T-cell (primary cell): ENCODE measurements around the gene NDRG4. TPM values are rescaled to one million over a fixed set of nuclear protein-coding genes. Genes with fewer than 3 reads are reported as not detected.

Source experiments
- ATAC-seq, 4 experiments: fragments of 200-7000 bp in 3 of 4; fragments of 150-1000 bp in 1 of 4; cut with Tn5 transposase; replicated peaks in 1 of 4; 1 replicate in 3 of 4; 2 replicates in 1 of 4; pipeline ENCODE4 v1.10.0; 2021; ENCODE audit warnings: moderate library complexity in 3 of 4, mild to moderate bottlenecking in 2 of 4, moderate number of reproducible peaks in 1 of 4
- CTCF ChIA-PET, 2 donors: fragments of 300-600 bp; sonication (Branson Sonifier 250); formaldehyde crosslinking; loops; one replicate each; lab custom pipeline; 2022; ENCODE audit warnings: antibody characterized with exemption in 2 of 2; lab: Charles Lee
- POLR2A ChIA-PET, 2 donors: fragments of 300-600 bp; sonication (Branson Sonifier 250); formaldehyde crosslinking; loops; one replicate each; lab custom pipeline; 2022; ENCODE audit warnings: antibody characterized with exemption in 2 of 2; lab: Charles Lee
- DNase-seq, 35 experiments: peaks; one replicate each; pipeline versions ENCODE4 v3.0.0 to v3.0.0-alpha.2; 2013 to 2023
- H3K27ac ChIP-seq: one replicate; pipeline ENCODE4 v1.5.1; 2013; ENCODE audit warnings: low read length
- H3K27me3 ChIP-seq, 2 experiments: replicated peaks in 1 of 2; 1 replicate in 1 of 2; 2 replicates in 1 of 2; pipeline versions ENCODE4 v1.6.1 to v1.7.0; 2013; ENCODE audit warnings: low read length in 1 of 2, mixed read lengths in 1 of 2; ENCODE audit not compliant: control insufficient read depth in 2 of 2, insufficient read depth in 2 of 2; ENCODE audit errors: extremely low read depth in 1 of 2
- H3K36me3 ChIP-seq, 2 donors: 1 replicate in 1 of 2; 2 replicates in 1 of 2; pipeline versions ENCODE4 v1.6.1 to v1.7.0; 2013; ENCODE audit warnings: low read length in 1 of 2; ENCODE audit not compliant: control insufficient read depth in 2 of 2, insufficient read depth in 1 of 2; ENCODE audit errors: extremely low read depth in 1 of 2
- H3K4me1 ChIP-seq, 2 experiments: 1 replicate in 1 of 2; 2 replicates in 1 of 2; pipeline versions ENCODE4 v1.6.1 to v1.7.0; 2013; ENCODE audit warnings: low read length in 2 of 2, mixed read lengths in 1 of 2; ENCODE audit not compliant: insufficient read depth in 2 of 2, control insufficient read depth in 1 of 2; ENCODE audit errors: extremely low read depth in 1 of 2
- H3K4me3 ChIP-seq, 2 donors: 1 replicate in 1 of 2; 2 replicates in 1 of 2; pipeline versions ENCODE4 v1.5.1 to v1.7.0; 2013; ENCODE audit warnings: mild to moderate bottlenecking in 2 of 2, low read length in 1 of 2, moderate library complexity in 1 of 2; ENCODE audit not compliant: control insufficient read depth in 1 of 2; ENCODE audit errors: extremely low read depth in 1 of 2
- H3K9me3 ChIP-seq: 2 replicates; pipeline ENCODE4 v1.7.0; 2013
- H3K27ac Mint-ChIP-seq, 2 donors: one replicate each; pipeline ENCODE4 v1.8.0; 2020 to 2021; ENCODE audit warnings: mild to moderate bottlenecking in 2 of 2, mixed read lengths in 2 of 2
- H3K27me3 Mint-ChIP-seq, 2 donors: one replicate each; pipeline ENCODE4 v1.8.0; 2021 to 2022; ENCODE audit warnings: mixed read lengths in 2 of 2
- H3K36me3 Mint-ChIP-seq: one replicate; pipeline ENCODE4 v1.8.0; 2021; ENCODE audit warnings: mixed read lengths
- H3K4me1 Mint-ChIP-seq, 3 donors: one replicate each; pipeline ENCODE4 v1.8.0; 2020 to 2022; ENCODE audit warnings: mixed read lengths in 3 of 3, mild to moderate bottlenecking in 1 of 3
- H3K4me3 Mint-ChIP-seq, 3 donors: one replicate each; pipeline ENCODE4 v1.8.0; 2020 to 2022; ENCODE audit warnings: mild to moderate bottlenecking in 3 of 3, mixed read lengths in 3 of 3, moderate library complexity in 3 of 3
- H3K9me3 Mint-ChIP-seq, 3 donors: one replicate each; pipeline ENCODE4 v1.8.0; 2020 to 2022; ENCODE audit warnings: mixed read lengths in 3 of 3
- WGBS: methylation state at CpG from one replicate; pipeline ENCODE4 v1.1.5; 2013; ENCODE audit warnings: missing lambda C conversion rate; ENCODE audit not compliant: insufficient coverage; 5-methylcytosine and 5-hydroxymethylcytosine counted together
- total RNA-seq, 35 experiments: library from RNA in 6 of 35; stranded (reverse) in 6 of 35; fragments of 120-200 nt in 1 of 35; gene quantifications; one replicate each; pipeline versions ENCODE4 v1.2.1 to v1.2.4 and lab custom pipeline; 2013 to 2026

The NDRG4 gene
- total RNA-seq, 5 donors from 2014 or later (not counting 1 experiment from before 2014, with no cell fraction given), result 0.66 to 3.6 (median 1.7) TPM

DNA sequence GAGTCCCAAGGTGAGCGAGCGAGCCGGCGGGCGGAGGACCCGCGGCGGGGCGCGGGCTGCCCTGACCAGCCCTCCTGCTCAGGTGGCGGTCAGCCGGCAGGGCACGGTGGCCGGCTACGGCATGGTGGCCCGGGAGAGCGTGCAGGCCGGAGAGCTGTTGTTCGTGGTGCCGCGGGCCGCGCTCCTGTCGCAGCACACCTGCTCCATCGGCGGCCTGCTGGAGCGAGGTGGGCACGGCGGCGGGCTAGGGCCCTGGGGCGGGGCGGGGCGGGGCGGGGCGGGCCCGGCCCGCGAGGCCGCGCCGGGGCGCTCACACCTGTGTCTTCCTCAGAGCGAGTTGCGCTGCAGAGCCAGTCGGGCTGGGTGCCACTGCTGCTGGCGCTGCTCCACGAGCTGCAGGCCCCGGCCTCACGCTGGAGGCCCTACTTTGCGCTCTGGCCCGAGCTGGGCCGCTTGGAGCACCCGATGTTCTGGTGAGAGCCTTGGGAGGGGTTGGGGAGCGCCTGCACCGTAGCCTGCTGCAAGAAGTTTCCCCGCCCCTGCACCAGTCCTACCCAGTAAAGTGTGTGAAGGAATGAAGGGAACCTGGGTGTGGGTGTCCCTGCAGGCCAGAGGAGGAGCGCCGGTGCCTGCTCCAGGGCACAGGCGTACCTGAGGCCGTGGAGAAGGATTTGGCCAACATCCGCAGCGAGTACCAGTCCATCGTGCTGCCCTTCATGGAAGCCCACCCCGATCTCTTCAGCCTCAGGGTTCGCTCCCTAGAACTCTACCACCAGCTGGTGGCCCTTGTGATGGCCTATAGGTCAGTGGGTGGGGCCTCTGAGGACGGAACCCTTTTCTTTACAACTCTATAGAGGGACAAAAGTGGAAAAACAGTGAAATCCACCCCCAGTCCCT, 16.2 kb downstream of the NDRG4 start:
- Histone ChIP-seq H3K27me3 (peaks cover 0 to 2% of the 10 kb centered on the region in 2 experiments), H3K27ac (peak overlapping the region; percentile 53), H3K4me3 (peak overlapping the region; percentile 83 to 87), H3K4me1 (peaks cover 4 to 22% of the 10 kb centered on the region in 2 experiments), H3K9me3 (no peaks in the 10 kb centered on the region), H3K36me3 (peaks cover 4 to 36% of the 10 kb centered on the region in 2 donors)
- Mint-ChIP-seq H3K9me3 (no peaks in the 10 kb centered on the region), H3K4me1 (peaks cover 19 to 34% (median 29%) of the 10 kb centered on the region in 3 donors), H3K27ac (peak overlapping the region in 1 of 2 donors; percentile 61), H3K27me3 (no peaks in the 10 kb centered on the region), H3K36me3 (peaks cover 15% of the 10 kb centered on the region), H3K4me3 (peak overlapping the region; percentile 87 to 92 (median 89))
- DNase-seq (peak in 26 of 35 experiments; percentile 16 to 62 (median 37)), ATAC-seq (peak; percentile 70 to 73 (median 72))
- POLR2A ChIA-PET, result no interaction called here
- 12% methylated on average over 59 of the region's 66 CpGs for WGBS
- CTCF ChIA-PET, result interaction anchor here in 1 of 2 donors (4.1 to 4.4 kb wide), 2 partner anchors 240 kb away, joined by 13 to 27 read pairs; no protein-coding TSS in a partner anchor

DNA sequence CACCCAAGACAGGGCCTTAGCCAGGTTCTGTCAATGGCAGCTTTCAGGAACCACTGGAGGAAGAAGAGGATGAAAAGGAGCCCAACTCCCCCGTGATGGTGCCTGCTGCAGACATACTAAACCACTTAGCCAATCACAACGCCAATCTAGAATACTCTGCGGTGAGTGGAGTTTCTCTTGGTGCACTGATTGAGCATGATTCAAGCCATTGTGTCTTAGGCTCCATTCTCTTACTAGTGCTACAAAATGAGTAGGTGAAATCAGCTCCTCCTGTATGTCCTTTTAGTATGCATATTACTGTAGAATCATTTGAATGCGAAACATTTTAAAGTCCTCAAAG, 16.8 kb downstream of the NDRG4 start:
- no peak overlapping the region for H3K27ac ChIP-seq
- H3K4me3 ChIP-seq, result no peak overlapping the region
- H3K27me3 Mint-ChIP-seq, result no peaks in the 10 kb centered on the region
- peaks cover 15% of the 10 kb centered on the region for H3K36me3 Mint-ChIP-seq
- H3K4me3 Mint-ChIP-seq, result peak overlapping the region; percentile 52 to 92 (median 57)
- POLR2A ChIA-PET, result no interaction called here
- H3K9me3 ChIP-seq, result no peaks in the 10 kb centered on the region
- no peak for DNase-seq
- H3K27me3 ChIP-seq, result peaks cover 0 to 1% of the 10 kb centered on the region in 2 experiments
- H3K27ac Mint-ChIP-seq, result peak overlapping the region in 1 of 2 donors; percentile 6
- WGBS, result no CpG with 5 or more reads among the region's 4 CpGs
- peaks cover 4 to 20% of the 10 kb centered on the region in 2 experiments for H3K4me1 ChIP-seq
- peaks cover 6 to 42% of the 10 kb centered on the region in 2 donors for H3K36me3 ChIP-seq
- no peak for ATAC-seq
- CTCF ChIA-PET, result interaction anchor here (0.5 to 4.1 kb wide), 2 partner anchors 19 to 239 kb away, joined by 3 to 13 read pairs; no protein-coding TSS in a partner anchor
- H3K9me3 Mint-ChIP-seq, result no peaks in the 10 kb centered on the region
- peaks cover 19 to 32% (median 29%) of the 10 kb centered on the region in 3 donors for H3K4me1 Mint-ChIP-seq

- Mint-ChIP-seq H3K4me3 (no peak overlapping the region), H3K36me3 (peaks cover 25% of the 10 kb centered on the region)
These were observed 18.4 kb downstream of the NDRG4 start for GRCh38 chr16:58518083-58518979.

DNA sequence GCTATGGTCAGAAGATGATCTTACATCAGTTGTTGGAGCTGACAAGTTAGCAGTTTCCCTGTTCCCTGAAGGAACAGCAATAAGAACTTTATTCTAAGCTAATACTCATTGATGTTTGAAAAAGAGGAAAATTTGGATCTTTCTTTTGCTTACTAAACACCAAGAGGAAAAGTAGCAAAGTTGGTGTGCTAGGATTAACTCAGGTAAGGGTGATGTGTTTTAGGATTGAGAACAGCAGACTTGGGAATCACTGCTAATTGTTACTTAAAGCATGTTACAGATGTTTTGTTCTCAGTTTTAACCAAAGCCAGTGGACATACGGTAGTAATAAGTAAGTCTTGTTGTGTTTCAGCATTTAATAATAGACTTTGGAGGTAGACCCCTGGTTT, 19.0 kb downstream of the NDRG4 start:
- ATAC-seq, result no peak
- no peaks in the 10 kb centered on the region for H3K9me3 Mint-ChIP-seq
- POLR2A ChIA-PET, result no interaction called here

More at GRCh38 chr16:58518083-58518979, 18.4 kb downstream of the NDRG4 start:
- H3K9me3 ChIP-seq, result no peaks in the 10 kb centered on the region
- no peak overlapping the region for H3K27ac ChIP-seq
- ChIA-PET CTCF (interaction anchor here (0.6 to 4.1 kb wide), 5 partner anchors 12 to 281 kb away, joined by 3 to 13 read pairs (median 4); no protein-coding TSS in a partner anchor), POLR2A (interaction anchor here (0.5 to 0.6 kb wide), 3 partner anchors 21 to 123 kb away, joined by 3 to 4 read pairs (median 3); no protein-coding TSS in a partner anchor)
- peaks cover 4 to 18% of the 10 kb centered on the region in 2 experiments for H3K4me1 ChIP-seq
- ATAC-seq, result no peak
- Mint-ChIP-seq H3K27me3 (no peaks in the 10 kb centered on the region), H3K27ac (peak overlapping the region in 1 of 2 donors; percentile 37), H3K9me3 (no peaks in the 10 kb centered on the region), H3K4me1 (peaks cover 18 to 27% (median 27%) of the 10 kb centered on the region in 3 donors)
- H3K27me3 ChIP-seq, result no peaks in the 10 kb centered on the region
- no peak for DNase-seq
- peaks cover 6 to 57% of the 10 kb centered on the region in 2 donors for H3K36me3 ChIP-seq
- WGBS, result 68% methylated on average over 4 of the region's 8 CpGs
- no peak overlapping the region for H3K4me3 ChIP-seq

DNA sequence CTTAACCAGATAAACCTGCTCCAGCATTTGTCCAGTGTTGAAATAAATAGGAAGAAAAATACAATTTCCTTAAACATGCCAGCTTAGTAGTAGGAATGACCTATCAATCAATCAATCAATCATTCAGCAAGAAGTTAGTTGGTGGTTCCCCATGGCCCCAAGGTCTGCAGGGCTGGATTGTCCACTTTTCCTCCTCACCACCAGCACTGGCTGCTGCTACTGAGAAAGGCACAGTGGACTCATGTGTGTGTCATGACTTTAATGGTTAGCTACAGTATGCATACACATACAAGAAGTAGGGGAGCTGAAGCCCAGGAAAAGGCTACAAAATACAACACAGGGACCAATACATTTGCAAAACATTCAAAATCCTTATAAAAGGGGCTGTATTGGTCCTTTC, 19.8 kb downstream of the NDRG4 start:
- DNase-seq (no peak), ATAC-seq (no peak)
- CTCF ChIA-PET, result interaction anchor here (0.6 to 4.1 kb wide), 2 partner anchors 236 to 472 kb away, joined by 3 to 13 read pairs; no protein-coding TSS in a partner anchor
- H3K9me3 ChIP-seq, result no peaks in the 10 kb centered on the region
- POLR2A ChIA-PET, result no interaction called here
- peaks cover 8 to 69% of the 10 kb centered on the region in 2 donors for H3K36me3 ChIP-seq
- H3K27ac ChIP-seq, result no peak overlapping the region
- no peaks in the 10 kb centered on the region for H3K9me3 Mint-ChIP-seq
- no peak overlapping the region for H3K27ac Mint-ChIP-seq
- H3K4me1 Mint-ChIP-seq, result peaks cover 17 to 26% (median 25%) of the 10 kb centered on the region in 3 donors
- no peak overlapping the region for H3K4me3 Mint-ChIP-seq
- no peaks in the 10 kb centered on the region for H3K27me3 Mint-ChIP-seq
- no peak overlapping the region for H3K4me3 ChIP-seq
- H3K27me3 ChIP-seq, result no peaks in the 10 kb centered on the region
- H3K36me3 Mint-ChIP-seq, result peaks cover 30% of the 10 kb centered on the region
- peaks cover 4 to 15% of the 10 kb centered on the region in 2 experiments for H3K4me1 ChIP-seq

More for the DNA sequence above, 19.0 kb downstream of the NDRG4 start:
- Histone ChIP-seq H3K4me1 (peaks cover 4 to 18% of the 10 kb centered on the region in 2 experiments), H3K36me3 (peaks cover 8 to 62% of the 10 kb centered on the region in 2 donors), H3K9me3 (no peaks in the 10 kb centered on the region), H3K4me3 (no peak overlapping the region), H3K27ac (no peak overlapping the region), H3K27me3 (no peaks in the 10 kb centered on the region)
- no peaks in the 10 kb centered on the region for H3K27me3 Mint-ChIP-seq
- no peak for DNase-seq
- WGBS, result no CpG with 5 or more reads among the region's 1 CpG
- H3K36me3 Mint-ChIP-seq, result peaks cover 25% of the 10 kb centered on the region
- no peak overlapping the region for H3K27ac Mint-ChIP-seq
- CTCF ChIA-PET, result interaction anchor here in 1 of 2 donors (0.8 to 4.1 kb wide), 2 partner anchors 82 to 237 kb away, joined by 4 to 13 read pairs; no protein-coding TSS in a partner anchor
- peaks cover 18 to 27% (median 27%) of the 10 kb centered on the region in 3 donors for H3K4me1 Mint-ChIP-seq
- H3K4me3 Mint-ChIP-seq, result no peak overlapping the region
